Measurements from ENCODE around the gene SGIP1.

DNA sequence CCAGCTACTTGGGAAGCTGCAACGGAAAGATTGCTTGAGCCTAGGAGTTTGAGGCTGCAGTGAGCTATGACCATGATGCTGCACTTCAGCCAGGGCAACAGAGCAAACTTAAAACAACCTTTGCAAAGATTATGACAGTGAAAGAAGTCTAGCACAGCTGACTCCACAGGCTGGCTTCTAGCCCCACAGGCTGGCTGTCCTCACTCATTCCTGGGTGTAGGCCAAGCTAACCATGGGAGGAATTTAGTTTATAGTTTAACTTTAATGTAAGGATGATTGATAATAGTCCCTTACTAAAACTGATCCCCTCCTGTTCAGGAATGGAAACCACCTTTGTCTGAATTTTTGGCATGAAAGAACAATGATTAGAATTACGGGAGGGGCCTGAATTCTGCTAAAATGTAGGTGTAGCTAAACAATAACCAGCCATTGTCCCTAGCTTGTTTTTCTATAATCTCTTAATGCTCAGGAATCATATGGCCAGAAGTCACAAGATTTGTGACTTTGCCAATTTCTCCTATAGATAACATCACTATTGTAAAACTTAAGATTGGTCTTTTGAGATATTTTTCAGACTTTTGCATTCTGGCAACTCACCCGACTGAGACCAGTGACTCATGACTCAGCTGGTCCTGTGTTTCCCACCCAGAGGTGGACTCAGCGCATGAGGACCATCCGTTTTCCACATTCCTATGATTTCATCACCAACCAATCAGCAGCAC lies 28.1 kb upstream of the SGIP1 start:
- TF ChIP-seq, protein P1, sequence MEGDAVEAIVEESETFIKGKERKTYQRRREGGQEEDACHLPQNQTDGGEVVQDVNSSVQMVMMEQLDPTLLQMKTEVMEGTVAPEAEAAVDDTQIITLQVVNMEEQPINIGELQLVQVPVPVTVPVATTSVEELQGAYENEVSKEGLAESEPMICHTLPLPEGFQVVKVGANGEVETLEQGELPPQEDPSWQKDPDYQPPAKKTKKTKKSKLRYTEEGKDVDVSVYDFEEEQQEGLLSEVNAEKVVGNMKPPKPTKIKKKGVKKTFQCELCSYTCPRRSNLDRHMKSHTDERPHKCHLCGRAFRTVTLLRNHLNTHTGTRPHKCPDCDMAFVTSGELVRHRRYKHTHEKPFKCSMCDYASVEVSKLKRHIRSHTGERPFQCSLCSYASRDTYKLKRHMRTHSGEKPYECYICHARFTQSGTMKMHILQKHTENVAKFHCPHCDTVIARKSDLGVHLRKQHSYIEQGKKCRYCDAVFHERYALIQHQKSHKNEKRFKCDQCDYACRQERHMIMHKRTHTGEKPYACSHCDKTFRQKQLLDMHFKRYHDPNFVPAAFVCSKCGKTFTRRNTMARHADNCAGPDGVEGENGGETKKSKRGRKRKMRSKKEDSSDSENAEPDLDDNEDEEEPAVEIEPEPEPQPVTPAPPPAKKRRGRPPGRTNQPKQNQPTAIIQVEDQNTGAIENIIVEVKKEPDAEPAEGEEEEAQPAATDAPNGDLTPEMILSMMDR (conservative IDR thresholded peaks at IDR 0.05; ENCODE audit: low read depth, low read length), result no peak
- TF ChIP-seq MXI1 (IDR thresholded peaks at IDR 0.05; ENCODE audit: borderline replicate concordance, low read depth, low read length) (no peak), RFX5 (IDR thresholded peaks at IDR 0.05; ENCODE audit: low read depth, low read length) (no peak), POLR2A (IDR thresholded peaks at IDR 0.05; ENCODE audit: low read depth, low read length) (no peak), FOS (IDR thresholded peaks at IDR 0.05; ENCODE audit: low read depth, low read length) (0 out of 2 replicates have a peak, but pooled peaks have one; percentile 6)

All from IMR-90 (cell line).